ENCODE measurements around the gene AKAP13.

The AKAP13 gene

DNA sequence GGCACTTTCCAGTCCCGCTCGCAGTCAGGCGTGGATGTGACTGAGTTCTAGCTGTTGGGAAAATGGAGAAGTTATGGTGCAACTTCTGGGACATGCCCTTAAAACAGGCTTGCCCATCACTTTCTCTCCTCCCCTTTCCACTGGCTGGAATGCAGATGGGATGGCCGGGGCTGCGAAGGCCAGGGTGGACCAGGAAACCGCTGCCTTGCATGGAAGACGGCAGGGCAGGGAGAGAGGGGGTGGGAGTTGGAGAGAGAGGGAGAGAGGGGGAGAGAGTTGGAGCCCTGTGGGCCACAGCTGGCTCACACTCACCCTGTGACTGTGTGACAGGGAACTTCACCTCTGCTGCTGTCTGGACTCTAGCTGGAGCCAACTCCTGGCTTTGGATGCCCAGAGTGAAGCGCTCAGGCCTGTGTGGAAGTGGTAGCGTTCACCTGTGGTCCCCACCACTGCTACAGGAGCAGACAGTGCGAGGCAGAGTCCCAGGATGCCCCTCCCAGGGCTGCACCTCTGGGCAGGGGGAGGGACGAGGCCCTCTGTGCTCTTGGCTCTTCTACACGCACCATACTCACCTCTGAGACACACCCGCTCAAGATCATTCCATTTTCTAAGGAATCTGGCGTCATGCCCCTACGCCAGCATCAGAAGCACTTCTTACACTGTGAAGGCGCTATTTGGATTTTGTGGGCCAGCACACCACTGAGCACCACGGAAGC lies 377.7 kb downstream of the AKAP13 start:
- Histone ChIP-seq H3K4me1 (ENCODE audit: control insufficient read depth, insufficient read depth, low read length) (peaks cover 2% of the 10 kb centered on the region; the same call in 1 of the 2 replicates), H3K9me3 (ENCODE audit: control insufficient read depth, insufficient read depth, low read length) (no peaks in the 10 kb centered on the region), H3K36me3 (ENCODE audit: control insufficient read depth, insufficient read depth, low read length) (peaks cover 11% of the 10 kb centered on the region), H3K27ac (ENCODE audit: low read length) (no peak overlapping the region), H3K27me3 (ENCODE audit: control insufficient read depth, insufficient read depth, low read length) (no peaks in the 10 kb centered on the region), H3K4me3 (ENCODE audit: low read length) (no peak overlapping the region)
- no peak for DNase-seq (ENCODE audit: low read depth, low spot score)
- no CpG with 5 or more reads among the region's 17 CpGs for WGBS (ENCODE audit: insufficient coverage, insufficient read length)

DNA sequence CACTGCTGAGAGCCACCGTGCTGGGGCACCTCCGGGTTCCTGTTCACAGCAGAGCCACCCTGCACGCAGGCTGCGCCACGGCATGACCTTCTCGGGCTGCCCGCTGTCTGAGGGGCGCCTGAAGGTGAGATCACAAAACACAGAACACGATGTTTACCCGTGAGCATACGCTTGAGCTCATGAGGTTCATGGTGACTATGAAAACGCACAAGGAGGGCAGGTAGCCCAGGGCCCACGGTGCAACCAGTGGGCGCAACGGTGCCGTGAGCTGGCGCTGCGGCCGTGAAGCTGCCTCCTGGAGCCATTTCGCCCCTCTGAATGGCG lies 378.2 kb downstream of the AKAP13 start:
- no CpG with 5 or more reads among the region's 21 CpGs for WGBS (ENCODE audit: insufficient coverage, insufficient read length)
- Histone ChIP-seq H3K9me3 (ENCODE audit: control insufficient read depth, insufficient read depth, low read length) (no peaks in the 10 kb centered on the region), H3K4me3 (ENCODE audit: low read length) (no peak overlapping the region), H3K36me3 (ENCODE audit: control insufficient read depth, insufficient read depth, low read length) (peaks cover 11% of the 10 kb centered on the region), H3K4me1 (ENCODE audit: control insufficient read depth, insufficient read depth, low read length) (peaks cover 2% of the 10 kb centered on the region; the same call in 1 of the 2 replicates), H3K27ac (ENCODE audit: low read length) (no peak overlapping the region), H3K27me3 (ENCODE audit: control insufficient read depth, insufficient read depth, low read length) (no peaks in the 10 kb centered on the region)
- no peak for DNase-seq (ENCODE audit: low read depth, low spot score)

DNA sequence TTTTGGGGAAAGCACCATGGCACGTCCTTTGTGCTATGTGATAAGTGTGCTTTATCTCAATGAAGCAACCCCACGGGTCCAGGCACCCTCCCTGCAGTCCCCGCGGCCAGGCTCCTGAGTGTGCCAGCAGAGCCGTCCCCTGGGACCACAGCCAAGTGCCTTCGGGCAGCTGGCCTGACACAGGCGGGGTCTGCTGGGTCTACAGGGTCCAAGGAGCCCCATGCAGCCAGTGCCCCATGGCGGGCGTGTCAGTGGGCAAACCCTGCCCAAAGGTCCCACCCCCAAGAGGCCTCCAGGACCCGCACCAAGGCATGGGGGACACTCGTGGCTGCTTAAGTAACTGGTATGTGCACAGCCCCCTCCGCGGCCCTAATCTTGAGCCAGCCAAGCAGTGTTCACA lies 379.0 kb downstream of the AKAP13 start:
- Histone ChIP-seq H3K9me3 (ENCODE audit: control insufficient read depth, insufficient read depth, low read length) (no peaks in the 10 kb centered on the region), H3K4me1 (ENCODE audit: control insufficient read depth, insufficient read depth, low read length) (peaks cover 2% of the 10 kb centered on the region; the same call in 1 of the 2 replicates), H3K4me3 (ENCODE audit: low read length) (no peak overlapping the region), H3K36me3 (ENCODE audit: control insufficient read depth, insufficient read depth, low read length) (peaks cover 11% of the 10 kb centered on the region), H3K27me3 (ENCODE audit: control insufficient read depth, insufficient read depth, low read length) (no peaks in the 10 kb centered on the region), H3K27ac (ENCODE audit: low read length) (no peak overlapping the region)
- no CpG with 5 or more reads among the region's 13 CpGs for WGBS (ENCODE audit: insufficient coverage, insufficient read length)
- DNase-seq (ENCODE audit: low read depth, low spot score): no peak

DNA sequence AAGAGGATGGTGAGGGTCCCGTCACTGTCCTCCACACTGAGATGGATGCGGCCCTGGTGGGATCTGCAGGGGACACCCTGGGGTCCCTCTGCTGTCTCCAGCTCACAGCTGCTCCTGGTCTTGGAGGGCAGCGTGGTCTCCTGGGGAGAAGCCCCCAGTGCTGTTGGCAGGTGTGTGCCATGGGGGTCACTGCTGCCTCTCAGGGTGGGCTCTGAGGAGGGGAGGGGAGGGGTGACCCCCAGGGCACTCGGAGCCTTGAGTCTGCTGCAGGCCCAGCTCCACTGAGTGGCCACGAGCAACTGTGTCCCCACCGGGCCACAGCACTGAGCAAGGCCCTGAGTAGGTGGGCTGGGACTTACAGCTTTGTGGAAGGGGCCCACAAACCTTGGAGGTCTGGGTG lies 379.6 kb downstream of the AKAP13 start:
- H3K4me1 ChIP-seq (ENCODE audit: control insufficient read depth, insufficient read depth, low read length): peaks cover 2% of the 10 kb centered on the region; the same call in 1 of the 2 replicates
- H3K36me3 ChIP-seq (ENCODE audit: control insufficient read depth, insufficient read depth, low read length): peaks cover 11% of the 10 kb centered on the region
- no peak for DNase-seq (ENCODE audit: low read depth, low spot score)
- H3K27me3 ChIP-seq (ENCODE audit: control insufficient read depth, insufficient read depth, low read length): no peaks in the 10 kb centered on the region
- H3K9me3 ChIP-seq (ENCODE audit: control insufficient read depth, insufficient read depth, low read length): no peaks in the 10 kb centered on the region
- H3K4me3 ChIP-seq (ENCODE audit: low read length): no peak overlapping the region
- no peak overlapping the region for H3K27ac ChIP-seq (ENCODE audit: low read length)
- no CpG with 5 or more reads among the region's 6 CpGs for WGBS (ENCODE audit: insufficient coverage, insufficient read length)

DNA sequence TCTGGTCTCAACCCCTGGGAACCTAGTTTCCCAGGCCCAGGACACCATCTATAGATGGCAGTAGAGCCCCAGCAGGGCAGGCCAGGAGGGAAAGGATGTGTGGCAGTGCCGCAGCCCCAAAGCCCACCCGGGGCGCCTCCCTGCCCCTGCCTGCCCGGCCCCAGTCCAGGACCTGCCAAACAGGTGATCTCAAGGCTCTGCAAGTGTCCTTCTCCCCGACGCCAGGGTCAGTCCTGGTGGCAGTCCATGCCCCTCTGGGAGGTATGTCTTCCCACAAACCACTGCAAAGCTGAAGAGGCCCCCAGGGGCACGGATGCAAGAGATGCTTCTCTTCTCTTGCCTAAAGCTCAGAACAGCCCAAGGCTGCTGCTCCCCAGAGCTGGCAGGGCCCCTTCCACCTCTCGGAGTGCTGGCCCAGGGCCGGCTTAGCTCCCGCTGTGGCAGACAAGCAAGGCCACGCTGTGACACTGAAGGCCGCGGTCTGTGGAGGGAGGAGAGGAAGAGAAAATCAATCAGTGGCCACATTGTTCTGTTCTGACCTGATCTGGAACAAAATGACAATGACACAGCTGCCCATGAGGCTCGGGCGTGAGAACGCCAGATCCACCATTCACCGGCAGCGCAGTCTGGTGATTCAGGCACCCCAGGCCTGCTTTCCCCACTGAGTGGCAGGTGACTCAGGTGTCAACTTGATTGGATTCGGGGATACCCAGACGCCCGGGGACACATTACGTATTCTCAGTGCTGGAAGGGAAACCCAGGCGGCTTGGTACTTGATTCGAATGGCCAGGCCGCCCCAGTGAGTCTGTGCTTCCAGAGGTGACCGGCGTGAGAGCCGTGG lies 380.3 kb downstream of the AKAP13 start:
- DNase-seq (ENCODE audit: low read depth, low spot score): no peak
- peaks cover 8% of the 10 kb centered on the region for H3K36me3 ChIP-seq (ENCODE audit: control insufficient read depth, insufficient read depth, low read length)
- H3K4me1 ChIP-seq (ENCODE audit: control insufficient read depth, insufficient read depth, low read length): peaks cover 2% of the 10 kb centered on the region; the same call in 1 of the 2 replicates
- H3K4me3 ChIP-seq (ENCODE audit: low read length): no peak overlapping the region
- H3K27ac ChIP-seq (ENCODE audit: low read length): no peak overlapping the region
- H3K27me3 ChIP-seq (ENCODE audit: control insufficient read depth, insufficient read depth, low read length): no peaks in the 10 kb centered on the region
- H3K9me3 ChIP-seq (ENCODE audit: control insufficient read depth, insufficient read depth, low read length): no peaks in the 10 kb centered on the region
- no CpG with 5 or more reads among the region's 28 CpGs for WGBS (ENCODE audit: insufficient coverage, insufficient read length)

DNA sequence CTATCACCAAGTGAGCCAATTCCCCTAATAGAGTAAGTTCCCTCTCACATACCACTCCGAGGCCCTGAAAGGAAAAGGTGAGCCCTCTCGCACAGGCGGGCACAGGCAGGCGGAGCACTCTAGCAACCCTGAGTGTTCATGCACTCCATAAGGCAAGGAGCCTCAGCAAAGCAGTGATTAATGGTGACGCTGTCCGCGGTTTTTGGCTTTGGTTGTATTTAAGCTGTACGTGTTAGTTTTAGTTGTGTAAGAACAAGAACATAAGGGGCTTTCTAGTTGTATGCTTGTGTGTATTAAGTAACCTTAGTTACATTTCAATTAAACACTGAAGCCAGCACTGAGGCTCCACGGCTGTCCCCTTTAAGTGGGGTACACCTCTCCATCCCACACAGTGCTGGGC lies 381.2 kb downstream of the AKAP13 start:
- Histone ChIP-seq H3K9me3 (ENCODE audit: control insufficient read depth, insufficient read depth, low read length) (no peaks in the 10 kb centered on the region), H3K4me1 (ENCODE audit: control insufficient read depth, insufficient read depth, low read length) (peaks cover 8% of the 10 kb centered on the region), H3K36me3 (ENCODE audit: control insufficient read depth, insufficient read depth, low read length) (peaks cover 8% of the 10 kb centered on the region), H3K27ac (ENCODE audit: low read length) (no peak overlapping the region), H3K4me3 (ENCODE audit: low read length) (no peak overlapping the region), H3K27me3 (ENCODE audit: control insufficient read depth, insufficient read depth, low read length) (no peaks in the 10 kb centered on the region)
- DNase-seq (ENCODE audit: low read depth, low spot score): no peak
- WGBS (ENCODE audit: insufficient coverage, insufficient read length): no CpG with 5 or more reads among the region's 9 CpGs

DNA sequence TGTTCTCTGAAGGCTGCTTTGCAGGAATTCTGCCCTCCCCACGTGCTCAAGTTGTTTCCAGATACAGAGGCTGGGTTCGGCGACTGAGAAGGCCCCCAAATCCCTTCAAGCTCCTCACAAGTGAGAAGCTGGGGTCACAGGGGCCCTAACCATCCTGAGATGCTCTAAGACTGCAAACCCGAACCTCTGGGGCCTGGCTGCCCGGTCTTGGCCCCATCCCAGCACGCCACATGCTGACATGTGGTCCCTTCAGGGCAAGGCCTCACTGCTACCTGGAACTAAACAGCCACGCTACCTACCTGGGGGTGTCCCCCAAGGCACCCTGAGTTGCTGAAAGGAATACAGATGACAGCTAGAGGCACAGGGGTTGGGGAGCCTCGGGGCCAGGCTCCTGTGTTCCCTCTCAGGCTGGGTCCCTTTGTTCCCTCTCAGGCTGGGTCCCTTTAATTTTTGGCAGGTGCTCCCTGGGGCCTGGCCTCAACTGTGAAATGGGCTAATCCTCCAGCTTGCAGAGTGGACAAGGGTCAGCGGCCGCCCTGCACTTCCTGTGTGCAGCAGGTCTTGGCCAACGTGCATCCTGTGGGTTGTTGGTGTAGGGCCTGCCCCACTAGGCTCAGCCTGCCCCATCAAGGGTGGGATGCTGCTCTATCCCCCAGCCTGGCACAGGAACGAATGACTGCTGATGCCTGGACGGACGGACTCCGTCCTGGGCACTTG lies 381.8 kb downstream of the AKAP13 start:
- H3K27ac ChIP-seq (ENCODE audit: low read length): no peak overlapping the region
- no peak overlapping the region for H3K4me3 ChIP-seq (ENCODE audit: low read length)
- peaks cover 8% of the 10 kb centered on the region for H3K4me1 ChIP-seq (ENCODE audit: control insufficient read depth, insufficient read depth, low read length)
- no peaks in the 10 kb centered on the region for H3K27me3 ChIP-seq (ENCODE audit: control insufficient read depth, insufficient read depth, low read length)
- DNase-seq (ENCODE audit: low read depth, low spot score): no peak
- no peaks in the 10 kb centered on the region for H3K9me3 ChIP-seq (ENCODE audit: control insufficient read depth, insufficient read depth, low read length)
- H3K36me3 ChIP-seq (ENCODE audit: control insufficient read depth, insufficient read depth, low read length): peaks cover 8% of the 10 kb centered on the region
- WGBS (ENCODE audit: insufficient coverage, insufficient read length): no CpG with 5 or more reads among the region's 15 CpGs

DNA sequence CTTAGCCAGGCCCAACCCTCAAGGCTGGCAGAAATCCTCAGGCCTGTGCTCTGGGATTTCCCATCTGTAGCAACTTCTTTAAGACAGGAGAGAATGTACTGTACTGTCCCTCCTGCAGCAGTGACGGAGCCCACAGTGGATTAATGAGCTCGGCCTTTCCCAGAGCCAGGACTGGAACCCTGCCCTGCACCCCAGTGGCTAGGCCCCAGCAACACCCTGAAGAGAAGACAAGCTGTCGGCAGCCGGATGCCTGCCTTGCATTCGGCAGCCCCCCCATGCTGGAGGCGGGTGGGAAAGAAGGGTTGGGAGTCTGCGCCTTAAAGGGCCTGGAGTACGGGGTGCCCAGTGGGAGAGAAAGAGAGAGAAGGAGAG lies 382.3 kb downstream of the AKAP13 start:
- H3K27me3 ChIP-seq (ENCODE audit: control insufficient read depth, insufficient read depth, low read length): no peaks in the 10 kb centered on the region
- peaks cover 8% of the 10 kb centered on the region for H3K4me1 ChIP-seq (ENCODE audit: control insufficient read depth, insufficient read depth, low read length)
- H3K4me3 ChIP-seq (ENCODE audit: low read length): no peak overlapping the region
- H3K9me3 ChIP-seq (ENCODE audit: control insufficient read depth, insufficient read depth, low read length): no peaks in the 10 kb centered on the region
- peaks cover 7% of the 10 kb centered on the region for H3K36me3 ChIP-seq (ENCODE audit: control insufficient read depth, insufficient read depth, low read length)
- WGBS (ENCODE audit: insufficient coverage, insufficient read length): no CpG with 5 or more reads among the region's 8 CpGs
- no peak for DNase-seq (ENCODE audit: low read depth, low spot score)
- H3K27ac ChIP-seq (ENCODE audit: low read length): no peak overlapping the region

DNA sequence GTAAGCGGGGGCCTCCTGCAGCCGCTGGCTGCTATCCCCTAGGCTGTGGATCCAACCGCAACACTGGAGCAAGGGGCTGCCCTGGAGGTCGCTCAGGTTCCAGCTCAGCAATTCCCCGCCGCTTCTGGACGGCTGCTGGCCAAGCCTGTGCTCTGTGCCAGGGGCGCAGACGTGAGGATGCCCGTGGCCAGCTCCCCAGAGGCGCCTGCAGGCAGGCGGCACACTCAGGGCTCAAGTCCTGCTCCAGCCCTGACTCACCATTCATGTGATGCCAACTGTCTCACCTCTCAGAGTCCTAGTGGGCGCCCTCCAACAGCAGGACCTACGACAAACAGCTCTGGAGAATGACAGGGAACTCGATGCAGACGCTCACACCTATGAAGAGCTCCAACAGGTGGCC lies 382.8 kb downstream of the AKAP13 start:
- H3K4me1 ChIP-seq (ENCODE audit: control insufficient read depth, insufficient read depth, low read length): peaks cover 7% of the 10 kb centered on the region
- H3K27me3 ChIP-seq (ENCODE audit: control insufficient read depth, insufficient read depth, low read length): no peaks in the 10 kb centered on the region
- DNase-seq (ENCODE audit: low read depth, low spot score): no peak
- peaks cover 7% of the 10 kb centered on the region for H3K36me3 ChIP-seq (ENCODE audit: control insufficient read depth, insufficient read depth, low read length)
- H3K4me3 ChIP-seq (ENCODE audit: low read length): no peak overlapping the region; the same call in 1 of the 2 replicates
- H3K9me3 ChIP-seq (ENCODE audit: control insufficient read depth, insufficient read depth, low read length): no peaks in the 10 kb centered on the region
- WGBS (ENCODE audit: insufficient coverage, insufficient read length): no CpG with 5 or more reads among the region's 16 CpGs
- no peak overlapping the region for H3K27ac ChIP-seq (ENCODE audit: low read length)

Measured in iPS DF 6.9 (cell line).